HG03575 (cell line): ENCODE measurements around the gene PALM.
"Not testable (repeated sequence)": the region's sequence is repeated elsewhere in the genome, so short reads cannot be mapped to it uniquely, and the experiment has no call there.

Experiments used
- ATAC-seq: cut with Tn5 transposase; IDR thresholded peaks from one replicate; pipeline ENCODE4 v1.9.1; 2021; ENCODE audit not compliant: unreplicated experiment, insufficient number of reproducible peaks, low FRiP score; ENCODE audit errors: extremely low read depth

Gene PALM

DNA sequence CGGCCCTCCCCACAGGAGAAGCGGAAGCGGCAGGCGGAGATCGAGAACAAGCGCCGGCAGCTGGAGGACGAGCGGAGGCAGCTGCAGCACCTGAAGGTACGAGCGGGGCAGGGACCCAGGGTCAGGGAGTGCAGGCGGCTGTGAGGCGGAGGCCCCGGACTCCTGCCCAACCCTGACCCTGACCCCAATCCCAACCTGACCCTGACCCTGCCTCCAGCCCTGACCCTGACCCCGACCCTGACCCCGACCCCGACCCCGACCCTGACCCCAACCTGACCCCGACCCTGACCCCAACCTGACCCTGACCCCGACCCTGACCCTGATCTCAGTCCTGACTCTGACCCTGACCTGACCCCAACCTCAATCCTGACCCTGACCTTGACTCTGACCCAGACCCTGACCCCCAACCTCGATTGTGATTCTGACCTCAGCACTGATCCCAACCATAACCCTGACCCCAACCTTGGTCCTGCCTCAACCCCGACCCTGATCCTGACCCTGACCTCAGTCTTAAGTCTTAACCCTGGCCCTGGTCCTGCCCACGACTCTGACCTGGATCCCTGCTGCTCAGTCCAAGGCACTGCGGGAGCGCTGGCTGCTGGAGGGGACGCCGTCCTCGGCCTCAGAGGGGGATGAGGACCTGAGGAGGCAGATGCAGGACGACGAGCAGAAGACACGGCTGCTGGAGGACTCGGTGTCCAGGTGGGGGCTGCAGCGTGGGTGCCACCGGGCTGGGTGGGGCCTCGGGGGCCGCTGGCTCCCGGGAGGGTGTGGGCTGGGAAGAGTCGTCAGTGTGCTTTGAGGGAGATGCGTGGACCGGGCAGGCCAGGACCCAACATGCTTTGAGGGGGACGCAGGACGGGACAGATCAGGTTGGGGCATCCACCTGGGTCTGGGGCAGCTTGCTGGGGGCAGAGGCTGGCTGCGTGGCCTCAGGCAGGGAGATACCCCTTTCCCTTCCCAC, 18.5 kb downstream of the PALM start:
- no peak for ATAC-seq

DNA sequence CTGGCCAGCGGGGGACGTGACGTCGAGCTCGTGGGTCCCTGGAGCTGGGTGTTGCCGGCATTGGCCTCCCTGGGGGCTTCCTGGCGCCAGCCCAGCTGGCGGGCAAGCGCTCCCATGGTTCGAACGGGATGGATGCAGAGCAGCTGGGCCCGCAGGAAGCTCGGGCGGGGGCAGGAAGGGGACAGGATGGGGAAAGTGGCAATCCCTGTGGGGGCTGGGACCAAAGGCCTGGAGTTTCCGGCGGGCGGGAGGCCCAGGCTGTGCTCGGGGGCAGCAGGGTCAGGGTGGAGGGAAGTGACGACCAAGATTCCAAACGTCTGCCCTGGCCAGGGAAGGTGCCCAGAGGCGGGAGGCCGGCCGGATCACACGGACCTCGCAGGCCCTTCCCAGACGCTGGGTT, 19.3 kb downstream of the PALM start:
- no peak for ATAC-seq

DNA sequence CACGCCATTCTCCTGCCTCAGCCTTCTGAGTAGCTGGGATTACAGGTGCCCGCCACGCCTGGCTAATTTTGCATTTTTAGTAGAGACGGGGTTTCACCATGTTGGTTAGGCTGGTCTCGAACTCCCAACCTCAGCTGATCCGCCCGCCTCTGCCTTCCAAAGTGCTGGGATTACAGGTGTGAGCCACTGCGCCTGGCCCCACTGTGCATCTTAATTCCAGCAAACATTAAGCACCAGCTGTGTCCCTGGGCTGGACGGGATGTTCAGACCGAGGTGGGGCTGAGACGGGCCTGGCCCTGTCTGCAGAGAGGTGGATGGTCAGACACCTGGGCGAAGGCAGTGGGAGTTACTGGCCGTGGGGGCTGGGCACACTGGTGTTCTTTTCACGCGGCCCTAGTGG, 20.8 kb downstream of the PALM start:
- ATAC-seq: not testable (repeated sequence)

DNA sequence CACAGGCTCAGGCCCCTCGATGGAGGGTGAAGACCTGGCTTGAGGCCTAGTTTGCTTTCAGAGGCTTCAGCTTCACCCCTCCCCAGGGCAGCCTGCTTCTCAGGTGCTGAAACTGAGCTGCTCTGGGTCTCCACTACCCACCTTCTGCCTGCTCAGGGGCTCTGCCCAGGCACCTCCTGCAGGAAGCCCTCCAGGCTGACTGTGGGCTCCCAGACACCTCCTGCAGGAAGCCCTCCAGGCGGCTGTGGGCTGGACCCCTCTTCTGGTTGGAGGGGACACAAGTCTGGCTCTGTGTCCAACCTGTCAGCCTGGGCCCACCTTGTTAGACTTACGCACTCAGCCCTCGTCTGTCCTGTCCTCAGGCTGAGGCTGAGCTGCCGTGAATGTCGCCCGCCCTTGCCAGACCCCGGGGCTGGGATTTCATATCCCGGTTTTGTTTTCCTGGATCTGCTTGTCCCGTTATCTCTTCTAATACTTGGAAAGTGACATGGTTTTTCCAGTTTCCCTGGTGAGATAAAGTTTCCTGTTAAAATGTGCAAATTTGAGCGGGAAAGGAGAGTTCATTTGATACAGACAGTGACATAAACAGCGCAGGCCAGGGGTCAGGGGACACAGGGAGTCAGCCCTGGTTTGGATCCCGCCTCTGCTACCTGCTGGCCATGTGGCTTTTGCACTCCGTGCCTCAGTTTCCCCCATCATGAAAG, 21.4 kb downstream of the PALM start:
- no peak for ATAC-seq

DNA sequence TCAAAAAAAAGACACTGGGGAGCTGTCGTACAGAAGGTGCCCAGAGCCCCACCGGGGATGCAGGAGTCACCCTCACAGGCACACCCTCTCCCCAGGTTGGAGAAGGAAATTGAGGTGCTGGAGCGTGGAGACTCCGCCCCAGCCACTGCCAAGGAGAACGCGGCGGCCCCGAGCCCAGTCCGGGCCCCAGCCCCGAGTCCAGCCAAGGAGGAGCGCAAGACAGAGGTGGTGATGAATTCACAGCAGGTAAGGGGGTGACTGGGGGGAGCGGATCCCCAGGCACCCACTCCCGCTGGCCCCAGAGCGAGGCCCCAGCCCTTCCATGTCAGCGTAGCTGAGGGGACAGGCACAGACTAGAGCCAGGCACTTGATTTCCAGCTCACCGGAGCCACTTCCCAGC, 22.3 kb downstream of the PALM start:
- no peak for ATAC-seq

DNA sequence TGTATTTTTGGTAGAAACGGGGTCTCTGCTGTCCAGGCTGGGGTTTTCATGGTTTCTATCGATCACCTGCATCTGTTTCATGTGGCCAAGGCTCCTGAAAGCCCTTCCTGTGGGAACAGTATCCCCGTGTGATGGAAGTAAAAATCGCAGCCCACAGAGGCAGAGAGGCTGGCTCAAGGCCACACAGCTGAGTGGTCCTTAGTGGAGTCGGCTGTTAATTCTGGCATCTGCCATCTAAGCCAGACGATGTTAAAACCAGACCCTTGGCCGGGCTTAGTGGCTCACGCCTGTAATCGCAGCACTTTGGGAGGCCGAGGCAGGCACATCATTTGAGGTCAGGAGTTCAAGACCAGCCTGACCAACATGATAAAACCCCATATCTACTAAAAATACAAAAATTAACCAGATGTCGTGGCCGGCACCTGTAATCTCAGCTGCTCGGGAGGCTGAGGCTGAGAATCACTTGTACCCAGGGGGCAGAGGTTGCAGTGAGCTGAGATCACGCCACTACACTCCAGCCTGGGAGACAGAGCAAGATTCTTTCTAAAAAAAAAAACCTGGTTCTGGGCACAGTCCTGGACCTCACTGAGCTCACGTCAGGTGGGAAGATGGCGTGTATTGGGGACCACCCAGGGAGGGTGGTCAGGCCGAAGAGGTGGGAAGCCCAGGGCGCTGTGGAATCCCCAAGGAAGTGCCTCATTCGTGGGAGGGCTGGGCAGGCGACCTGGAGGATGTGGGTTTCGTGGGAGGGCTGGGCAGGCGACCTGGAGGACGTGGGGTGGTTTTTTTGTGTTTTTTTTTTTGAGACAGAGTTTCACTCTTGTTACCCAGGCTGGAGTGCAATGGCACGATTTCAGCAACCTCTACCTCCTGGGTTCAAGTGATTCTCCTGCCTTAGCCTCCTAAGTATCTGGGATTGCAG, 23.7 kb downstream of the PALM start:
- no peak for ATAC-seq

DNA sequence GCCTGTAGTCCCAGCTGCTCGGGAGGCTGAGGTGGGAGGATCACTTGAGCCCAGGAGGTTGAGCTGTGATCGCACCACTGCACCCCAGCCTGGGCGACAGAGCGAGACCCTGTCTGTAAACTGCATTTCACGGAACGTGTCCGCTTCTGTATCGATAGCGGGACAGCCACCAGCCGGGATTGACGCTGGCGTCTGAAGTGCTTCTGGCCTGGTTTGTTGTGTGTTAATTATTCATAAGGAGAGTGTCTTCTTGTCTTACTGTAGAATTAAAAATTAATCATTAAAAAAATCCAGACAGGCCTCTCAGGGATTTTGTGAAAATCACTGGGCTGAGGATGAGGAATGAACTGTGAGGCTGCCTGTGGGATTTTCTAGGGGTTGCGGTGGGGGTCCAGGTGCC, 26.0 kb downstream of the PALM start:
- no peak for ATAC-seq

DNA sequence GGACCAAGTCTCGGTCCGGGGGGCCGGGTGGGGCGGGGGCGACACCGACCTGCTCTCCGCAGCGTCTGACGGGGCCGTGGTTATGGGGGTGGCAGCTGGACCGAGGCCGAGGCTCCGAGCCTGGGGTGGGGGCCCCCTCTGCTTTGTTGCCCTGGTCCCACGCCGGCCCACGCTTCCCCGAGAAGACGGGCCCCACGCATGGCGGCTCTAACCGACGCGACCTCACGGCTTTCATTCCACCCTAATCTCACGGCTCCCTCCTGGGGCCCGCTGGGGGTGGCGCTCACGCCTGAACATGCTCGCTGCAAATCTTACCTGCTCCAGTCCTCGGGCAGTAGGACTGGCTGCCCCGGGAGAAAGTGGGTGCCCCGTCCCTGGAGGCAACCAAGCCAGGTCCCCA, 27.4 kb downstream of the PALM start:
- ATAC-seq: no peak

DNA sequence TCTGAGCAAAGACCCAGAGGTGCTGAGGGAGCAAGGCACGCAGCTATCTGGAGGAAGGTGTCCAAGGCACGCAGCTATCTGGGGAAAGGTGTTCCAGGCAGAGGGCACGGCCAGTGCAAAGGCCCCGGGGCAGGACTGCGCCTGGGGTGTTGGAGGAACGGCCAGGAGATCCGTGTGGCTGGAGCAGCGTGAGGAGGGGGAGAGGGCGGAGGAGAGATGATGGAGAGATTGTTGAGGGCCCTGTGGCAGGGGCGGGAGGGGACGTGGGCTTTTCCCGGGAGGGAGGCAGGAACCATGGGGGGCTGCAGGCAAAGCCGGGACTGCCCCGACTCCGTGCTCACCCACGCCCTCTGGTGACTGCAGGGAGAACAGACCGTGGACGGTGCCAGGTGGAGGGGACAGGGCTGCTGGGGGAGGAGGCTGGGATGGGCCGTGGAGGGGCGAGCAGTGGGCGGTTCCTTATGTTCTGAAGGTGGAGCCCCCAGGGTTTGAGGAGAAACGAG, 28.9 kb downstream of the PALM start:
- ATAC-seq: no peak

DNA sequence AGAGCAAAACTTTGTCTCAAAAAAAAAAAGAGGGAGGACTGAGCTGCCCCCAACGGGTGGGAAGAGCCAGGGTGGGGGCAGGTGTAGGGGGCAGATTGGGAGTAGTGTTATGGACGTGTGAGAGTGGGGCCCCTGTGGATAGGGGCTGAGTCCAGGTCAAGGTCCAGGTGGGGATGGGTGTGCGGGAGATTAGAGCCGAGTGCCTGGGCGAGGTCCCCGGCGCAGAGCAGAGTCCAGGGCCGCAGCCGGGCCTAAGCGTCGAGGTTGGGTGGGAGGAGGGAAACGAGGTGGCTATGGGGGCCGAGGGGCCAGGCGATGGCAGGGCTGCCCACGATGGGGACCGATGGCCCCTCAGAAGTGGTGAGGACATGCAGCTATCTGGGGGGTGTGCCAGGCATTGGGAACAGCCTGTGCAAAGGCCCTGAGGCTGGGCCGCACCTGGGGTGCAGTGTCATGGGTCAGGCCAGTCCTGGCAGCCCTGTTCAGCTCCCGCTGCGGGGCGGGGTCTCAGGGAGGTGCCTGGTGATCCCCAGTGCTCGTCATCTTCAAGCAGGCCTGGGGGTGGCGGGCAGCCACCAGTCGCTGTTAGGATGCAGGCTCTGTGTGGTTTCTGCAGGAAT, 29.9 kb downstream of the PALM start:
- no peak for ATAC-seq

DNA sequence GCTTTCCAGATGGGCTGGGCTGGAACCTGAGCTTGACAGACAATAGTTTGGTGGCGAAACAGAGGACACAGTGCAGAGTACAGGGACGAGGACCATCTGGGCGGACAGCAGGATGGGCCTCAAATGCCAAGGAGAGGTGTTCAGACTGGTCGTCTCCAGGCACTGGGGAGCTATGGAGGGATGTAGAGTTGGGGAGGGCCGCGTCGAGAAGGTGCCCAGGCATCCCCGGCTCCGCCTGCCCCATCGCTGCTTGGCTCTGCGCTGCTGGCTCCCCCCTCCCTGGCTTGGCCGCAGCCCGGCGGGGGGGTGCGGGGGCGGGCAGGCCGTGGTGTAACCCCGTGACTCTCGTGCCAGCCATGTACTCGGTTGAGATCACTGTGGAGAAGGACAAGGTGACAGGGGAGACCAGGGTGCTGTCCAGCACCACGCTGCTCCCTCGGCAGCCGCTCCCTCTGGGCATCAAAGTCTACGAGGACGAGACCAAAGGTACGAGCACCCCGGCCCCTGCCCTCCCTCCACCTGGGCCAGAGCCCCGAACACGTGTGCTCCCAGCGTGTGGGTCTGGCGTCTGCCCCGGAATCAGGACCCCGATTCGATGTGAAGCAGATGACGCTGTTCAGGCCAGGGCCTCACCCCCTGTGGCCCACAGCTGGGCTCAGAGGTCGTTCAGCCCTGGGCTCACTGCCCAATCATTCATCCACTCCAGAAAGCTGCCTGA, 31.4 kb downstream of the PALM start:
- no peak for ATAC-seq

DNA sequence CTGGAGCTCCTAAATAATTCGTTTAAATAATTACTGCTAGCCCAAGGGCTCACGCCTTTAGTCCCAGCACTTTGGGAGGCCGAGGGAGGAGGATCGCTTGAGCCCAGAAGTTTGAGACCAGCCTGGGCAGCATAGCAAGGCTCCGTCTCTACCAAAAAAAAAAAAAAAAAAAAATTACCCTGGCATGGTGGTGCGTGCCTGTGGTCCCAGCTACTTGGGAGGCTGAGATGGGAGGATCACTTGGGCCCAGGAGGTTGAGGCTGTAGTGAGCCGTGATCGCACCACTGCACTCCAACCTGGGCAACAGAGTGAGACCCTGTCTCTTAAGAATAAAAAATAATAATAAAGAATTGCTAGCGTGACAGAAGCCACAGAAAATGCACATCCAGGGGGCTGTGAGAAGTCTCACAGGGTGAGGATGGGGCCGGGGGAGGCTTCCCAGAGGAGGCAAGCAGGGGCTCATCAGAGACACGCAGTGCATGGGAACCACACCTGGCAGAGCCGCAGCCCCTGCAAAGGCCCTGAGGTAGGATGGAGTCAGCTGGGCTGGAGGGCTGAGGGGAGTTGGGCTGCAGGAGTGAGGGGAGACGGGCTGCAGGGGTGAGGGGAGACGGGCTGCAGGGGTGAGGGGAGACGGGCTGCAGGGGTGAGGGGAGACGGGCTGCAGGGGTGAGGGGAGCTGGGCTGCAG, 32.2 kb downstream of the PALM start:
- ATAC-seq: not testable (repeated sequence)

DNA sequence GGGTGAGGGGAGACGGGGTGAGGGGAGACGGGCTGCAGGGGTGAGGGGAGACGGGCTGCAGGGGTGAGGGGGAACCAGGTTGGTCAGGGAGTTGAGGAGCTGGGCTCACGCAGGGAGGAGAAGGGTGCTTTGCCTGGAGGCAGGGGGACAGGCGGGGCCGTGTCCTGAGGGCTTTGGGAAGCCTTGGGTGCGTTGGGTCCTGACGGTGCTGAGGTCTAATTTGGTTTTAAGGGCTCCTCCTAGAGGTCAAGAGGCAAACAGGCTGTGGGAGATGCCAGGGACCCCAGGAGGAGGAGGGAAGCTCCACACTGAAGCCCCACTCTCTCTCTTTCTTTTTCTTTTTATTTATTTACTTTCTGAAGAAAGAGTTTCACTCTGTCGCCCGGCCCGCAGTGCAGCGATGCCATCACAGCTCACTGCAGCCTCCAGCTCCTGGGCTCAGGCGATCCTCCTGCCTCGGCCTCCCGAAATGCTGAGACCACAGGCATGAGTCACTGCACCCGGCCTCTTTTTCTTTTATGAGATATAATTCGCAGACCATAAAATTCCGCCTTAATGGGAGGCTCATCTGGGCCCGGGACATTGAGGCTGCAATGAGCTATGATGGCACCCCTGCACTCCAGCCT, 32.9 kb downstream of the PALM start:
- ATAC-seq: no peak

DNA sequence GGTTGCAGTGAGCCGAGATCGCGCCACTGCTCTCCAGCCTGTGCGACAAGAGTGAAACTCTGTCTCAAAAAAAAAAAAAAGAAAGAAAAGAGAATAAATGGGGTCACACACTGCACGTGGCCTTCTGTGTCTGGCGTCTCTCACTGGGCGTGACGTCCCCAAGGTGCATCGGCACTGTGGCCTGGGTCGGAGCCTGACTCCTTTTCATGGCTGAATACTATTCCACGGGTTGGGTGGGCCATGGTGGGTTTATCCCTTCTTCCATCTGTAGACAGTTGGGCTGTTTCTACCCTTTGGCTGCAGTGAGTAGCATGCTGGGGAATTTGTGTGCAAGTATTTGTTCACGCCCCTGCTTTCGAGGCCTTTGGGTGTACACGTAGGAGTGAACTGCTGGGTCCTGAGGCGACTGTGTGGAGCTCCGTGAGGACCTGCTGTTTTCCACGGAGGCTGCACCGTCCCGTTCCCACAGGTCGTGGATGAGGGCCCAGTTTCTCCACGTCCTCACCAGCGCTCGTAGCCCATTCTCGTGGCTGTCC, 33.9 kb downstream of the PALM start:
- ATAC-seq: no peak

DNA sequence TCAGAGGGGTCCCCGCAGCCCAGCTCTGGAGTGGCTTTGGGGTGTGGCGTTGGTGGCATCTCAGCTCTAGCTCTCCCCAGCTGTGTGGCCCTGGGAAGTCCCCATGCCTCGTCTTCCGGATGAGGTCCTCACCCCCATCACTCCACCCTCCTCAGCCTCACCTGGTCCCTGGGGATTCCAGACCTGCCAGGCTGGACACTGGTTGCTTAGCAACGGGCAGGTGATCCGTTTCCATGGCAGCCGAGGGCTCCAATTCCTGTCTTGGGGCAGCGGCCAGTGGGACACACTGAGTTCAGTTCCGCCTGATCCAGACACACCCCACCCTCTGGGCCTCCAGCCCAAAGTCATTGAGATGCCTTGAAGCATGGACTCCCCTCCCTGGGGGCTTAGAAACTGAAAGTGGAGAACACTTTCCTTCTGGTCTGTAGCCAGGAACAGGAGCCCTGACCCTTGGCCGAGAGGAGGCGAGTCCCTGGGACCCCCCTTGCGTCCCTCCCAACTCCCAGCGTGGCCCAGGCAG, 34.5 kb downstream of the PALM start:
- no peak for ATAC-seq

DNA sequence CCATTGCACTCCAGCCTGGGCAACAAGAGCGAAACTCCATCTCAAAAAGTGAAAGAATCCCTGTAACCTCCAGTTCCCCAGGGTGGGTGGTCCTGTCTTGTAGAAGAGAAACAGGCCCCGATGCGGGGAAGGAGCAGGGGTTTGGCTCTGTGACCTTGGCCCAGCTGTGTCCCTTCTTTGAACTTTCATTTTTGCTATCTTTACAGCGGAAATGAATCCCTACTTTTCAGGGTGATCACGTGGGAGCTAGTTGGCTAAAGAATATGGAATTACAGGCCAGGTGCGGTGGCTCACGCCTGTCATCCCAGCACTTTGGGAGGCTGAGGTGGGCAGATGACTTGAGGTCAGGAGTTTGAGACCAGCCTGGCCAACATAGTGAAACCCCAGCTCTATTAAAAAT, 36.4 kb downstream of the PALM start:
- not testable (repeated sequence) for ATAC-seq
